Stomach (tissue), 4 donors: ENCODE data around the gene ZNF672.

Source experiments
- CTCF ChIP-seq, 7 experiments: fragments of 450-650 bp in 4 of 7; fragments of 200-600 bp in 3 of 7; sonication (generic) in 3 of 7; IDR thresholded peaks; one replicate each; pipeline ENCODE4 v1.5.1; 2016 to 2019; ENCODE audit warnings: antibody characterized with exemption in 7 of 7, control low read depth in 2 of 7, mild to moderate bottlenecking in 1 of 7
- EP300 ChIP-seq: sonication (generic); formaldehyde crosslinking; IDR thresholded peaks from one replicate; pipeline ENCODE4 v1.6.1; 2017; ENCODE audit warnings: antibody characterized with exemption
- POLR2A ChIP-seq, 4 donors: fragments of 450-650 bp; IDR thresholded peaks; one replicate each; pipeline ENCODE4 v1.6.1; 2016; ENCODE audit warnings: antibody characterized with exemption in 4 of 4, control low read depth in 2 of 4, mild to moderate bottlenecking in 1 of 4, moderate library complexity in 1 of 4
- POLR2AphosphoS5 ChIP-seq, 3 donors: sonication (generic); formaldehyde crosslinking; IDR thresholded peaks; one replicate each; pipeline ENCODE4 v1.6.1; 2016; ENCODE audit warnings: antibody characterized with exemption in 3 of 3

GRCh38 chr1:248844526-248844925 lies 6.5 kb downstream of the ZNF672 start:
- TF ChIP-seq CTCF (IDR thresholded peaks at IDR 0.05) (no peak), EP300 (no peak), POLR2AphosphoS5 (IDR thresholded peaks at IDR 0.05) (no peak), POLR2A (IDR thresholded peaks at IDR 0.05) (no peak)
